ENCODE data around the gene EFCAB14. TPM values are rescaled to one million over a fixed set of nuclear protein-coding genes. Genes with fewer than 3 reads are reported as not detected.
A peak's percentile ranks its signal among the peaks of the same experiment; 100 is the strongest.

EFCAB14 gene
- total and polyA plus RNA-seq, 4 donors, result 20.8 to 132 (median 73.4) TPM

GRCh38 chr1:46639547-46639946 lies 79.4 kb downstream of the EFCAB14 start:
- DNase-seq (no peak), ATAC-seq (ENCODE audit: insufficient read depth, low FRiP score) (no peak)
- Histone ChIP-seq H3K27me3 (ENCODE audit: control insufficient read depth in 3 of 3, insufficient read depth in 3 of 3, low read length in 2 of 3) (no peaks in the 10 kb centered on the region), H3K36me3 (ENCODE audit: control insufficient read depth in 4 of 4, insufficient read depth in 4 of 4, low read length in 4 of 4) (peaks cover 8 to 36% (median 21%) of the 10 kb centered on the region in 4 donors), H3K9ac (ENCODE audit: insufficient read depth in 1 of 2, low read length in 2 of 2) (no peak overlapping the region), H3K4me3 (no peak overlapping the region), H3K9me3 (ENCODE audit: control insufficient read depth in 4 of 4, insufficient read depth in 3 of 4, low read length in 3 of 4) (no peaks in the 10 kb centered on the region), H3K27ac (ENCODE audit: low read depth in 1 of 2, low read length in 1 of 2) (no peak overlapping the region), H3K4me1 (ENCODE audit: control insufficient read depth in 5 of 5, insufficient read depth in 5 of 5, low read length in 5 of 5) (peaks cover 0 to 13% (median 9%) of the 10 kb centered on the region in 5 donors)
- WGBS, 2 donors, result 94 to 98% methylated on average over 1 of the region's 1 CpG
- TF ChIP-seq, protein P1, sequence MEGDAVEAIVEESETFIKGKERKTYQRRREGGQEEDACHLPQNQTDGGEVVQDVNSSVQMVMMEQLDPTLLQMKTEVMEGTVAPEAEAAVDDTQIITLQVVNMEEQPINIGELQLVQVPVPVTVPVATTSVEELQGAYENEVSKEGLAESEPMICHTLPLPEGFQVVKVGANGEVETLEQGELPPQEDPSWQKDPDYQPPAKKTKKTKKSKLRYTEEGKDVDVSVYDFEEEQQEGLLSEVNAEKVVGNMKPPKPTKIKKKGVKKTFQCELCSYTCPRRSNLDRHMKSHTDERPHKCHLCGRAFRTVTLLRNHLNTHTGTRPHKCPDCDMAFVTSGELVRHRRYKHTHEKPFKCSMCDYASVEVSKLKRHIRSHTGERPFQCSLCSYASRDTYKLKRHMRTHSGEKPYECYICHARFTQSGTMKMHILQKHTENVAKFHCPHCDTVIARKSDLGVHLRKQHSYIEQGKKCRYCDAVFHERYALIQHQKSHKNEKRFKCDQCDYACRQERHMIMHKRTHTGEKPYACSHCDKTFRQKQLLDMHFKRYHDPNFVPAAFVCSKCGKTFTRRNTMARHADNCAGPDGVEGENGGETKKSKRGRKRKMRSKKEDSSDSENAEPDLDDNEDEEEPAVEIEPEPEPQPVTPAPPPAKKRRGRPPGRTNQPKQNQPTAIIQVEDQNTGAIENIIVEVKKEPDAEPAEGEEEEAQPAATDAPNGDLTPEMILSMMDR (IDR thresholded peaks at IDR 0.05; ENCODE audit: control extremely low read depth, extremely low read depth), result no peak

GRCh38 chr1:46638921-46639320 lies 80.0 kb downstream of the EFCAB14 start:
- Histone ChIP-seq H3K36me3 (ENCODE audit: control insufficient read depth in 4 of 4, insufficient read depth in 4 of 4, low read length in 4 of 4) (peaks cover 11 to 39% (median 23%) of the 10 kb centered on the region in 4 donors), H3K27me3 (ENCODE audit: control insufficient read depth in 3 of 3, insufficient read depth in 3 of 3, low read length in 2 of 3) (no peaks in the 10 kb centered on the region), H3K9ac (ENCODE audit: insufficient read depth in 1 of 2, low read length in 2 of 2) (no peak overlapping the region), H3K27ac (ENCODE audit: low read depth in 1 of 2, low read length in 1 of 2) (no peak overlapping the region), H3K4me3 (no peak overlapping the region), H3K9me3 (ENCODE audit: control insufficient read depth in 4 of 4, insufficient read depth in 3 of 4, low read length in 3 of 4) (no peaks in the 10 kb centered on the region), H3K4me1 (ENCODE audit: control insufficient read depth in 5 of 5, insufficient read depth in 5 of 5, low read length in 5 of 5) (peaks cover 0 to 13% (median 8%) of the 10 kb centered on the region in 5 donors)
- TF ChIP-seq, protein P1 (IDR thresholded peaks at IDR 0.05; ENCODE audit: control extremely low read depth, extremely low read depth), result no peak
- ATAC-seq (ENCODE audit: insufficient read depth, low FRiP score) (no peak), DNase-seq (no peak)

DNA sequence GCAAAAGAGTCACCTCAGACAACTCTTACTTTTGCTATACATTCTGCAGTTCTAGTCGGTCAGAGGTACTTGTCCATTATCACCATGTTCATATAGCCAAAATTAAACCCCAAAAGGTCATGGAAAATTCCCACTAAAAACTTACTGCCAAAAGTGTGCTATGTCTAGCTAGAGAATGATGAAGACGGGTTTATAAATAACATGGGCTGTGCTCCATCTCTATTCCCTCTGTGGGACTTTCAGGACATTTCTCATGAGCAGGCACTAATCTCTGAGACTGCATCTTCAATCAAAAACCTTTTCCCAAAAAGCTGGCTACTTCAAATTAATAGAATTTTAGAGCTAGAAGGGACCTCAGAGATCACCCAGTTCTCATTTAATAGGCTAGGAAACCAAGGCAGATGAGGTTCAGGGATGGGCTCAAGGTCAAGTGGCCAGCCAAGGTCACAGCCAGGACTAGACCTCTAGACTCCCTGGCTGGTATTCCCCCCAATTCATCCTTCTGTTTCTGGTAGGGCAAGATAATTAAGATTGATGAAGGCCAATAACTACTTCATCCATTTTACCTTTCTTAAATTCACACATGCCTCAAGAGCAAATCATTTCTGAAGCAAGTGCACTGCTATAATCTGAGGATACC lies 81.3 kb downstream of the EFCAB14 start:
- no peak overlapping the region for H3K4me3 ChIP-seq
- WGBS, 2 donors, result 41 to 66% methylated on average over 2 of the region's 2 CpGs
- TF ChIP-seq, protein P1 (IDR thresholded peaks at IDR 0.05; ENCODE audit: control extremely low read depth, extremely low read depth), result no peak
- ATAC-seq (ENCODE audit: insufficient read depth, low FRiP score) (no peak), DNase-seq (no peak)
- H3K9me3 ChIP-seq (ENCODE audit: control insufficient read depth in 4 of 4, insufficient read depth in 3 of 4, low read length in 3 of 4), result no peaks in the 10 kb centered on the region
- H3K27me3 ChIP-seq (ENCODE audit: control insufficient read depth in 3 of 3, insufficient read depth in 3 of 3, low read length in 2 of 3), result no peaks in the 10 kb centered on the region
- peak overlapping the region in 1 of 2 donors; percentile 62 for H3K27ac ChIP-seq (ENCODE audit: low read depth in 1 of 2, low read length in 1 of 2)
- peaks cover 11 to 43% (median 27%) of the 10 kb centered on the region in 4 donors for H3K36me3 ChIP-seq (ENCODE audit: control insufficient read depth in 4 of 4, insufficient read depth in 4 of 4, low read length in 4 of 4)
- H3K9ac ChIP-seq (ENCODE audit: insufficient read depth in 1 of 2, low read length in 2 of 2), result no peak overlapping the region
- H3K4me1 ChIP-seq (ENCODE audit: control insufficient read depth in 5 of 5, insufficient read depth in 5 of 5, low read length in 5 of 5), result peaks cover 0 to 13% (median 0%) of the 10 kb centered on the region in 5 donors

GRCh38 chr1:46635205-46635604 lies 83.7 kb downstream of the EFCAB14 start:
- Histone ChIP-seq H3K4me3 (no peak overlapping the region), H3K27ac (ENCODE audit: low read depth in 1 of 2, low read length in 1 of 2) (no peak overlapping the region), H3K27me3 (ENCODE audit: control insufficient read depth in 3 of 3, insufficient read depth in 3 of 3, low read length in 2 of 3) (no peaks in the 10 kb centered on the region), H3K36me3 (ENCODE audit: control insufficient read depth in 4 of 4, insufficient read depth in 4 of 4, low read length in 4 of 4) (peaks cover 13 to 40% (median 29%) of the 10 kb centered on the region in 4 donors), H3K4me1 (ENCODE audit: control insufficient read depth in 5 of 5, insufficient read depth in 5 of 5, low read length in 5 of 5) (peaks cover 0 to 13% (median 0%) of the 10 kb centered on the region in 5 donors), H3K9ac (ENCODE audit: insufficient read depth in 1 of 2, low read length in 2 of 2) (no peak overlapping the region), H3K9me3 (ENCODE audit: control insufficient read depth in 4 of 4, insufficient read depth in 3 of 4, low read length in 3 of 4) (no peaks in the 10 kb centered on the region)
- TF ChIP-seq, protein P1 (IDR thresholded peaks at IDR 0.05; ENCODE audit: control extremely low read depth, extremely low read depth), result no peak
- ATAC-seq (ENCODE audit: insufficient read depth, low FRiP score) (no peak), DNase-seq (no peak)
- 97 to 100% methylated on average over 2 of the region's 2 CpGs for WGBS, 2 donors
